Thyroid gland (tissue), 4 donors: ENCODE measurements around the gene SRF.

Experiments used
- CTCF ChIP-seq, 6 experiments: fragments of 200-600 bp in 3 of 6; fragments of 450-650 bp in 3 of 6; sonication (generic) in 3 of 6; IDR thresholded peaks; one replicate each; pipeline ENCODE4 v1.5.1; 2016 to 2019; ENCODE audit warnings: antibody characterized with exemption in 6 of 6, mild to moderate bottlenecking in 2 of 6, inconsistent platforms in 1 of 6, moderate library complexity in 1 of 6
- POLR2A ChIP-seq, 2 donors: fragments of 450-650 bp; IDR thresholded peaks; one replicate each; pipeline ENCODE4 v1.6.1; 2017; ENCODE audit warnings: antibody characterized with exemption in 2 of 2, mild to moderate bottlenecking in 2 of 2, moderate library complexity in 1 of 2

GRCh38 chr6:43196337-43196736, 25.3 kb downstream of the SRF start:
- TF ChIP-seq CTCF (IDR thresholded peaks at IDR 0.05) (no peak), POLR2A (IDR thresholded peaks at IDR 0.05) (no peak)
